Measurements from ENCODE around the gene SLC9A3.

SLC9A3 gene

DNA sequence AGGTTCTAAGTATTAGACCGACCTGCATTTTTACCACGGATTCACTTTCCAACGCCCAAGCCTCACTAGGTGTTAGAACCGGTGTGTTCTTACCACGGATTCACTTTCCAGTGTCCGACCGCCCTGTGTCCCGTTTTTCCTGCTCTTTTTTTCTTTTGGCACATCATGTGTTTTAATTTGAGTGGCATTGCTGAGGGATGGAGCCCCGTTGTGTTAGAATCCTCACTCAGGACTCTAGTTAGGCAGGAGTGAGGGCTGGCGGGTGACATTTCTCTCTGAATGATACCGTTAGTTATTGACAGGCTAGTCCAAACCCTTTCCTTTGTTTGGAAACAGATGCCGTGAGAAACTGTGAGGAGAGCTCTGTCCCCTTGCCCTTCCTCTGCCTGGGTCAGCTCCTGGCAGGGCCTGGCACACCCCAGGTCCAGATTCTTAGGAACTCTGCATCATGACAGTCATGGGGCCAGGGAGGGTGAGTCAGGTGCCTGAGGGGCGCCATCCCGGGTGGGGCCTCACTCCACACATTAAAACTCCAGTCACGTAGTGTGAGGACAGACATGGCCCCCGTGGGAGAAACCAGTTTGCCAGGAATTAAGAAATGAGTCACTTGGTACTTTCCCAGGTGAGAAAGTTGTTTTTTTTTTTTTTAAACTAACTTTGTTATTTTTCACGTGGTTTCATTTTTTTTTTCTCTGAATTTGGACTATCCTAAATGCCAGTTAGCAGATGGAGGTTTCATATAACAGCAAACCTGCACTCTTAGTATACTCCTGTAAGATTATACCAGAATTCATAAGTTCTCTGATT, 65.5 kb downstream of the SLC9A3 start:
- DNase-seq (ENCODE audit: low read depth) = peak; percentile 63

DNA sequence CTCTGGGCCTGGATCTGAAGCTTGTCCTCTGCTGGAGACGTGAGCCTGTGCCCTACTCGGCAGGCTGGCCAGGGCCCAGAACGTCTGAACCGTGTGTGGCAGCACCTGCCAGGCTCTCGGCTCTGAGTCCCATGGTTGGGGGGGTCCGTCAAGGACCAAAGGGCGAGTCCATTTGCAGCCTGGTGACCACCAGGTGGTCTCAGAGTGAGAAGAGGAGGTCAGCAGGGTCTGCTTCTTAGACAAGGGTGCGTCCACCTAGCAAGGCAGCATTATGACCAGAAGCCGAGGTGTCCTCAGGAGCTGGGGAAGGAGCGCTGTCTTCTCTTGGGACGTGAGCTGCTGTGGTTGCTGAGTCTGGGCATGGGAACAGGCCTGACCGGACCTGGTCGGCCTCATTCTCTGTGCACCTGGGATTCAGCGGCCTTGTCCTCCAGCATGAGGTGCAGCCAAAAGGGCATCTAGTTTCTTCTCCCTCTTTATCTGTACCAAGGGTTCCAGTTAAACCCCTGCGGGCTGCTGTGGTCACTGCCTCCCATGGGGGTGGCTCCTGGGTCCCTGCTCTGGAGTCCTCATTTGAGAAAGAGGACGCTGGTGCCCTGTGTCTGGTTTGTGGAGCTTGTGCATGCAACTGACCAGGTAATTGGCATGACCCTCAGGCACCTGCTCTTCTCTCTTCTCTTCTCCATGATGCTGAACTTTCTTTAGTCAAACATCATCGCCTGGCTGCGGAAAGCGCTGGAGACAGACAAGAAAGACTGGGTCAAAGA, 66.9 kb downstream of the SLC9A3 start:
- no peak for DNase-seq (ENCODE audit: low read depth)

GRCh38 chr5:456351-457194, 67.7 kb downstream of the SLC9A3 start:
- DNase-seq (ENCODE audit: low read depth) = no peak

- DNase-seq (ENCODE audit: low read depth) = no peak
Measured at GRCh38 chr5:455806-456205, 68.4 kb downstream of the SLC9A3 start.

DNA sequence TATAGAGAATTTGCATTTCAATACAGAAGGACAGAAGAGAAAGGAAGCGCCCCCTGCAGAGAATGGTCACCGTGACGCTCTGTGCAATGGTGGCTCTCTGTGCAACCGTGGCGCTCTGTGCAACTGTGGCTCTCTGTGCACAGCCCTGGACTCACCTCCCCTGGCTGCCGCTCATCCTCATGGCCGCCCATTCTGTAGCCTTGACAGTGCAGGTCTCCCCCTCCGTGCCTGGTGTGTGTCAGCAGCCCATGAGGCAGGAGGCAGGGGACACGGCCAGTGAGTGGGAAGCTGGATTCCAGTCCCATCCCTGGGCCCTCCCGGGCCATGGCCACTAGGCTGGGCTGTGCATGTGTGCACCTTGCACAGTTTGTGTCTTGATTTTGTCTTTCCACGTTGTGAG, 69.3 kb downstream of the SLC9A3 start:
- no peak for DNase-seq (ENCODE audit: low read depth)

- DNase-seq (ENCODE audit: low read depth) = no peak
Measured at GRCh38 chr5:453725-454481, 70.3 kb downstream of the SLC9A3 start.

GRCh38 chr5:452978-453710, 71.1 kb downstream of the SLC9A3 start:
- no peak for DNase-seq (ENCODE audit: low read depth)

DNA sequence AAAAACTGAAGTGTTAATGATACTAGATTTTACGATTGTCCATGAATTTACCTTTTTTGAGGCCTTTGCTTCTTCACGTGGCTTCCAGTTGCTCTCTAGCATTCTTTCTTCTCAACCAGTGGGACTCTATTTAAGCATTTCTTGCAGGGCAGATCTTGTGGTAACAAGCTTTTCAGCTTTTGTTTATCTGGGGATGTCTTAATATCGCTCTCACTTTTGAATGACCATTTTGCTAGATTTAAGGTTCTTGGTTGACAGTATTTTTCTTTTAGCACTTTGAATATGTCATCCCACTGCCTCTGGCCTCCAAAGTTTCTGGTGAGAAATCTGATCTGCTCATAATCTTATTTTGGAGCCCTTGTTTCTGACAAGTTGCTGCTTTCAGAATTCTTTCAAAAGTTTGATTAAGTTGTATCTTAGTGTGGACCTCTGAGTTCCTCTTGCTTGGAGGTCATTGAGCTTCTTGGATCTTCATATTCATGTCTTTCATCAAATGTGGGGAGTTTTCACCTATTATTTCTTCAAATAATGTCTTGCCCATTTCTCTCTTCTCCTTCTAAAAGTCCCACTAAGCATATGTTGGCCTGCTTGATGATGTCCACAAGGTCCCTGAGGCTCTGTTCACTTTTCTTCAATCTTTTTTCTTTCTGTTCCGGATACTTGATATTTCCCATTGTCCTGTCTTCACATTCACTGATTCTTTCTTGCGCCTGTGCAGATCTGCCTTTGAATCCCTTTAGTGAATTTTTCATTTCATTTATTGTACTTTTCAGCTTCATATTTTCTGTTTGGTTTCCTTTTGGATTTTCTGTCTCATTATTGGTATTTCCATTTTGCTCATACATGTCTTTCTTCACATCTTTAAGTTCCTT, 72.4 kb downstream of the SLC9A3 start:
- DNase-seq (ENCODE audit: low read depth) = no peak

GRCh38 chr5:449151-449550, 75.1 kb downstream of the SLC9A3 start:
- no peak for DNase-seq (ENCODE audit: low read depth)

GRCh38 chr5:448766-449090, 75.5 kb downstream of the SLC9A3 start:
- no peak for DNase-seq (ENCODE audit: low read depth)

DNA sequence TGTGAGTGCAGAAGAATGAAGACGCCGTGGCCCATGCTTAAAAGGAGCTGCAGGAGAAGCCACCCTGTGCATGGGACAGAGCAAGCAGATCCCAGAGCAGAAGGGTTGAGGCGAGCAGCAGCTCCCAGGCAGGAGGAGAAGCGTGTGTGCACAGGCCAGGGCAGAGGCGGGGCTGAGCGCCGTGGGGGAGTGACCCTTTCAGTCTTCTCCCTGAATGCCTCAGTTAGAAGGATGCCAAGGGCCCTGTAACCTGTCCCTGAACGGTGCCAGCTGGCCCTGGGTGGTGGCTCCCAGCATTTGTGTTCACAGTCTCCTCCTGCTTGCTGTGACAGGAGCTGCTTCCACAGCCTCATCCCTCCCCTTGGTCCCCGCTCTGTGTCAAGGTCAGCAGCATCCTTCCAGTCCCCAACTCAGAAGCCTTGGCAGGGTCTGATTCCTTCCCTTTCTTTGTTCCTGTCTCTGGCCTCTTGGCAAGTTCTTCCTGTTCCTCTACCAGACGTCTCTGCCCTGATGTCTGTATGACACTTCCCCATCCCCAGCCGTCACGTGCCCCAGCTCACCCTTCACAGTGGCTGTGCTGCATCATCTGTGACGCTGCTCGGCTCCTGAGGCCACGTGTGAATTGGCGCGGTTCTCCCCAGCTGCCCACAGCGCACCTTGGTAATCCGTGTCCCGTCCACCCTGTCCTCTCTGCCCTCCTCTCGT, 76.0 kb downstream of the SLC9A3 start:
- DNase-seq (ENCODE audit: low read depth) = no peak

DNA sequence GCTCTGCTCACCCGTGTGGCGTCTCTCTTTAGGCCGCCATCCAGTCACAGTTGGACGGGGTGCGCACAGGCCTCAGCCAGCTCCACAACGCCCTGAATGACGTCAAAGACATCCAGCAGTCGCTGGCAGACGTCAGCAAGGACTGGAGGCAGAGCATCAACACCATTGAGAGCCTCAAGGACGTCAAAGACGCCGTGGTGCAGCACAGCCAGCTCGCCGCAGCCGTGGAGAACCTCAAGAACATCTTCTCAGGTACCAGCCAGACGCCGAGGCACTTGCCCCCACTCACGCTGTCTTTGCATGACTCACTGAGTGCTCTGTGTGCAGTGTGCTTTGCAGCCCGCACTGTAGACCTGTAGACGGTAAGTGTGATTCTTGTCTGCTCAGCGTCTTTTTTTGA, 76.7 kb downstream of the SLC9A3 start:
- DNase-seq (ENCODE audit: low read depth) = no peak

DNA sequence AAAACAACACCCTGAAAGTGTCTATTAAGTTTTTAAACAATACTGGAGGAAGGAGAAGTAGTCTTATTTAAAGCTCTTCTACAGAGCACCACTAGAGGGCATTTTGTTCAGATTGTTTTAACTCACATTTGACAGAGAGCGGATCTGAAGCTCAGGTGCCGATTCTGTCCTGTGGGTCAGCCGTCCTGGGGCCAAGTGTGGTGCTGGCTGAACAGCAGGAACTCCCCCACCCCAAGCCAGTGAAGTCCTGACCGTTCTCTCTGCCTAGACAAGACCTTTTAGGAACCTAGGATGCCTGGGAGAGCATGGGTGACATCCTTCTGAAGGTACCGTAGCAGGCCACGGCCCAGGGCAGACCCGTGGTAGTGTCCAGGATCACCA, 77.4 kb downstream of the SLC9A3 start:
- DNase-seq (ENCODE audit: low read depth) = peak; percentile 47

GRCh38 chr5:446066-446882, 78.0 kb downstream of the SLC9A3 start:
- DNase-seq (ENCODE audit: low read depth) = peak; percentile 20

GRCh38 chr5:445591-445990, 78.7 kb downstream of the SLC9A3 start:
- DNase-seq (ENCODE audit: low read depth) = no peak

GRCh38 chr5:444226-444625, 80.0 kb downstream of the SLC9A3 start:
- no peak for DNase-seq (ENCODE audit: low read depth)

- DNase-seq (ENCODE audit: low read depth) = no peak
Measured at GRCh38 chr5:443239-444151, 80.8 kb downstream of the SLC9A3 start.

Data from iris pigment epithelial cell (primary cell).